Activated effector memory CD4-positive, alpha-beta T cell treated with Interleukin-2 at 50 U/mL for 16 hours (primary cell): ENCODE results near the gene POC5.
"Not testable (repeated sequence)": the region's sequence is repeated elsewhere in the genome, so short reads cannot be mapped to it uniquely, and the experiment has no call there.

Experiments used
- DNase-seq: peaks from one replicate; pipeline ENCODE4 v3.0.0-alpha.2; 2020

The POC5 gene

GRCh38 chr5:75717082-75717922, at the start of gene POC5:
POC5 (minus strand) TSS chr5:75717437; CDS start chr5:75712937, 4,500 bp downstream.
- peak; percentile 97 for DNase-seq

GRCh38 chr5:75758116-75758515, 40.9 kb upstream of the POC5 start:
- no peak for DNase-seq

- no peak for DNase-seq
Measured at GRCh38 chr5:75756981-75757380, 39.7 kb upstream of the POC5 start.

- no peak for DNase-seq
Measured at GRCh38 chr5:75756211-75756610, 39.0 kb upstream of the POC5 start.

GRCh38 chr5:75753182-75753581, 35.9 kb upstream of the POC5 start:
- DNase-seq: no peak

- no peak for DNase-seq
Measured at GRCh38 chr5:75744355-75744754, 27.1 kb upstream of the POC5 start.

- DNase-seq: no peak
Measured at GRCh38 chr5:75736273-75736672, 19.0 kb upstream of the POC5 start.

GRCh38 chr5:75734913-75735789, 17.9 kb upstream of the POC5 start:
- DNase-seq: no peak

GRCh38 chr5:75733767-75734166, 16.5 kb upstream of the POC5 start:
- DNase-seq: no peak

- not testable (repeated sequence) for DNase-seq
Measured at GRCh38 chr5:75731515-75731914, 14.3 kb upstream of the POC5 start.

- DNase-seq: no peak
Measured at GRCh38 chr5:75729321-75729720, 12.1 kb upstream of the POC5 start.

- DNase-seq: no peak
Measured at GRCh38 chr5:75727931-75728330, 10.7 kb upstream of the POC5 start.

GRCh38 chr5:75726224-75726623, 9.0 kb upstream of the POC5 start:
- not testable (repeated sequence) for DNase-seq

GRCh38 chr5:75723378-75723777, 6.1 kb upstream of the POC5 start:
- DNase-seq: no peak

GRCh38 chr5:75721573-75721972, 4.3 kb upstream of the POC5 start:
- no peak for DNase-seq

- no peak for DNase-seq
Measured at GRCh38 chr5:75720882-75721281, 3.6 kb upstream of the POC5 start.

- DNase-seq: no peak
Measured at GRCh38 chr5:75716715-75717081, 539 bp downstream of the POC5 start.

- DNase-seq: no peak
Measured at GRCh38 chr5:75712091-75712490, 5.1 kb downstream of the POC5 start.

- DNase-seq: no peak
Measured at GRCh38 chr5:75711151-75711550, 6.1 kb downstream of the POC5 start.

- DNase-seq: no peak
Measured at GRCh38 chr5:75710637-75711036, 6.6 kb downstream of the POC5 start.

GRCh38 chr5:75707911-75708509, 9.2 kb downstream of the POC5 start:
- DNase-seq: no peak

- DNase-seq: no peak
Measured at GRCh38 chr5:75706775-75707174, 10.5 kb downstream of the POC5 start.

GRCh38 chr5:75706016-75706415, 11.2 kb downstream of the POC5 start:
- no peak for DNase-seq

- DNase-seq: no peak
Measured at GRCh38 chr5:75701856-75702255, 15.4 kb downstream of the POC5 start.
